Measurements from ENCODE around the gene ZFYVE26.

- TF ChIP-seq EP300 (IDR thresholded peaks at IDR 0.05): no peak
- no peak for TF ChIP-seq CTCF (IDR thresholded peaks at IDR 0.05)
- TF ChIP-seq RCOR1 (IDR thresholded peaks at IDR 0.05; ENCODE audit: low read depth, low read length): no peak
Observed at GRCh38 chr14:67721875-67722274, 94.5 kb downstream of the ZFYVE26 start.

Data from A549 (cell line).